ACC112 (cell line): ENCODE results near the gene SLIT3.

Source experiments
- H2AFZ ChIP-seq: fragments of 200-600 bp; sonication (generic); one replicate; pipeline ENCODE4 v1.6.0; 2017; ENCODE audit warnings: antibody characterized with exemption, low read length; ENCODE audit not compliant: unreplicated experiment
- H3K27ac ChIP-seq: fragments of 200-600 bp; sonication (generic); 2 replicates; pipeline ENCODE4 v1.5.1; 2014; ENCODE audit warnings: low read depth, mild to moderate bottlenecking, antibody characterized with exemption, low read length, moderate library complexity
- H3K27me3 ChIP-seq: fragments of 200-600 bp; sonication (generic); 2 replicates; pipeline ENCODE4 v1.6.1; 2014; ENCODE audit warnings: mild to moderate bottlenecking, antibody characterized with exemption, low read length, moderate library complexity, mixed read lengths; ENCODE audit not compliant: insufficient read depth
- H3K36me3 ChIP-seq: fragments of 200-600 bp; sonication (generic); 2 replicates; pipeline ENCODE4 v1.6.1; 2016; ENCODE audit warnings: mild to moderate bottlenecking, antibody characterized with exemption, low read length, moderate library complexity, mixed read lengths; ENCODE audit not compliant: insufficient read depth
- H3K4me1 ChIP-seq: fragments of 200-600 bp; sonication (generic); one replicate; pipeline ENCODE4 v1.6.1; 2016; ENCODE audit warnings: low read length, mixed read lengths; ENCODE audit not compliant: insufficient read depth, unreplicated experiment, control insufficient read depth
- H3K4me3 ChIP-seq: fragments of 200-600 bp; sonication (generic); 2 replicates; pipeline ENCODE4 v1.5.1; 2014; ENCODE audit warnings: mild to moderate bottlenecking, low read depth, low read length
- H3K79me2 ChIP-seq: fragments of 200-600 bp; sonication (generic); one replicate; pipeline ENCODE4 v1.6.0; 2016; ENCODE audit warnings: low read length; ENCODE audit not compliant: control insufficient read depth, unreplicated experiment, insufficient read depth

SLIT3 gene

GRCh38 chr5:168833936-168834335, 467.0 kb downstream of the SLIT3 start:
- Histone ChIP-seq H3K4me3 (no peak overlapping the region), H2AFZ (no peak overlapping the region), H3K4me1 (no peaks in the 10 kb centered on the region), H3K27ac (no peak overlapping the region), H3K79me2 (no peaks in the 10 kb centered on the region), H3K36me3 (no peaks in the 10 kb centered on the region), H3K27me3 (no peaks in the 10 kb centered on the region)

GRCh38 chr5:168833383-168833782, 467.6 kb downstream of the SLIT3 start:
- Histone ChIP-seq H3K4me1 (no peaks in the 10 kb centered on the region), H2AFZ (no peak overlapping the region), H3K27me3 (no peaks in the 10 kb centered on the region), H3K36me3 (no peaks in the 10 kb centered on the region), H3K27ac (no peak overlapping the region), H3K4me3 (no peak overlapping the region), H3K79me2 (no peaks in the 10 kb centered on the region)

GRCh38 chr5:168832308-168832707, 468.6 kb downstream of the SLIT3 start:
- Histone ChIP-seq H3K27ac (no peak overlapping the region), H3K27me3 (no peaks in the 10 kb centered on the region), H3K79me2 (no peaks in the 10 kb centered on the region), H3K4me3 (no peak overlapping the region), H2AFZ (no peak overlapping the region), H3K36me3 (no peaks in the 10 kb centered on the region), H3K4me1 (no peaks in the 10 kb centered on the region)

GRCh38 chr5:168831383-168831782, 469.6 kb downstream of the SLIT3 start:
- Histone ChIP-seq H3K27me3 (no peaks in the 10 kb centered on the region), H3K79me2 (no peaks in the 10 kb centered on the region), H3K4me3 (no peak overlapping the region), H3K27ac (no peak overlapping the region), H2AFZ (no peak overlapping the region), H3K4me1 (no peaks in the 10 kb centered on the region), H3K36me3 (no peaks in the 10 kb centered on the region)

- Histone ChIP-seq H3K4me1 (no peaks in the 10 kb centered on the region), H3K79me2 (no peaks in the 10 kb centered on the region), H3K36me3 (no peaks in the 10 kb centered on the region), H3K27me3 (no peaks in the 10 kb centered on the region), H2AFZ (no peak overlapping the region), H3K4me3 (no peak overlapping the region), H3K27ac (no peak overlapping the region)
Measured at GRCh38 chr5:168830833-168831232, 470.1 kb downstream of the SLIT3 start.

GRCh38 chr5:168829922-168830417, 471.0 kb downstream of the SLIT3 start:
- H3K4me3 ChIP-seq, result no peak overlapping the region
- no peaks in the 10 kb centered on the region for H3K79me2 ChIP-seq
- no peak overlapping the region for H3K27ac ChIP-seq
- no peaks in the 10 kb centered on the region for H3K4me1 ChIP-seq
- no peak overlapping the region for H2AFZ ChIP-seq
- no peaks in the 10 kb centered on the region for H3K36me3 ChIP-seq
- no peaks in the 10 kb centered on the region for H3K27me3 ChIP-seq

GRCh38 chr5:168829044-168829443, 471.9 kb downstream of the SLIT3 start:
- Histone ChIP-seq H3K27ac (no peak overlapping the region), H3K27me3 (no peaks in the 10 kb centered on the region), H3K4me1 (no peaks in the 10 kb centered on the region), H3K36me3 (no peaks in the 10 kb centered on the region), H3K79me2 (no peaks in the 10 kb centered on the region), H2AFZ (no peak overlapping the region), H3K4me3 (no peak overlapping the region)

GRCh38 chr5:168827636-168828035, 473.3 kb downstream of the SLIT3 start:
- no peak overlapping the region for H3K4me3 ChIP-seq
- H3K36me3 ChIP-seq, result no peaks in the 10 kb centered on the region
- no peaks in the 10 kb centered on the region for H3K79me2 ChIP-seq
- H3K4me1 ChIP-seq, result peaks cover 10% of the 10 kb centered on the region
- no peak overlapping the region for H3K27ac ChIP-seq
- H3K27me3 ChIP-seq, result no peaks in the 10 kb centered on the region
- no peak overlapping the region for H2AFZ ChIP-seq

GRCh38 chr5:168826246-168826725, 474.7 kb downstream of the SLIT3 start:
- H3K27ac ChIP-seq, result no peak overlapping the region
- H3K4me1 ChIP-seq, result peaks cover 17% of the 10 kb centered on the region
- H3K27me3 ChIP-seq, result no peaks in the 10 kb centered on the region
- H3K79me2 ChIP-seq, result no peaks in the 10 kb centered on the region
- H2AFZ ChIP-seq, result no peak overlapping the region
- no peaks in the 10 kb centered on the region for H3K36me3 ChIP-seq
- H3K4me3 ChIP-seq, result no peak overlapping the region

GRCh38 chr5:168822745-168823281, 478.1 kb downstream of the SLIT3 start:
- no peak overlapping the region for H2AFZ ChIP-seq
- H3K4me1 ChIP-seq, result peaks cover 17% of the 10 kb centered on the region
- no peaks in the 10 kb centered on the region for H3K79me2 ChIP-seq
- H3K36me3 ChIP-seq, result no peaks in the 10 kb centered on the region
- H3K4me3 ChIP-seq, result no peak overlapping the region
- H3K27me3 ChIP-seq, result no peaks in the 10 kb centered on the region
- peak overlapping the region; percentile 22; the same call in 1 of the 2 replicates for H3K27ac ChIP-seq

- no peak overlapping the region for H2AFZ ChIP-seq
- peaks cover 17% of the 10 kb centered on the region for H3K4me1 ChIP-seq
- H3K4me3 ChIP-seq, result no peak overlapping the region
- no peak overlapping the region for H3K27ac ChIP-seq
- no peaks in the 10 kb centered on the region for H3K27me3 ChIP-seq
- no peaks in the 10 kb centered on the region for H3K79me2 ChIP-seq
- H3K36me3 ChIP-seq, result no peaks in the 10 kb centered on the region
Measured at GRCh38 chr5:168822248-168822744, 478.6 kb downstream of the SLIT3 start.
